ENCODE data around the gene TMEM132D.

TMEM132D gene

GRCh38 chr12:129200576-129200975 lies 703.2 kb downstream of the TMEM132D start:
- TF ChIP-seq EZH2 (IDR thresholded peaks at IDR 0.05; ENCODE audit: borderline replicate concordance, low read length) (no peak), CTCF (IDR thresholded peaks at IDR 0.05; ENCODE audit: low read length) (no peak)
- H3K4me1 ChIP-seq (ENCODE audit: insufficient read depth, low read length, severe bottlenecking): no peaks in the 10 kb centered on the region
- no peak overlapping the region for H2AFZ ChIP-seq (ENCODE audit: low read length)
- no peaks in the 10 kb centered on the region for H3K9me3 ChIP-seq (ENCODE audit: low read length)
- H3K79me2 ChIP-seq (ENCODE audit: insufficient read depth, low read length): no peaks in the 10 kb centered on the region
- no peak overlapping the region for H3K27ac ChIP-seq (ENCODE audit: low read depth, low read length, poor library complexity, severe bottlenecking)
- no peak overlapping the region for H3K4me2 ChIP-seq (ENCODE audit: low read length)
- no peak overlapping the region for H3K9ac ChIP-seq (ENCODE audit: low read length)
- no peaks in the 10 kb centered on the region for H3K27me3 ChIP-seq (ENCODE audit: insufficient read depth, low read length)
- H3K9me2 ChIP-seq (ENCODE audit: low read depth, low read length): no peaks in the 10 kb centered on the region
- H3K4me3 ChIP-seq (ENCODE audit: low read depth, low read length, poor library complexity, severe bottlenecking): no peak overlapping the region
- no peaks in the 10 kb centered on the region for H4K20me1 ChIP-seq (ENCODE audit: insufficient read depth, low read length)
- no peaks in the 10 kb centered on the region for H3K36me3 ChIP-seq (ENCODE audit: insufficient read depth, low read length)
- H3F3A ChIP-seq (ENCODE audit: insufficient read depth, low read length): no peaks in the 10 kb centered on the region

GRCh38 chr12:129196927-129197326 lies 706.9 kb downstream of the TMEM132D start:
- no peaks in the 10 kb centered on the region for H3K79me2 ChIP-seq (ENCODE audit: insufficient read depth, low read length)
- H3K4me3 ChIP-seq (ENCODE audit: low read depth, low read length, poor library complexity, severe bottlenecking): no peak overlapping the region
- H3K4me1 ChIP-seq (ENCODE audit: insufficient read depth, low read length, severe bottlenecking): no peaks in the 10 kb centered on the region
- no peak overlapping the region for H3K27ac ChIP-seq (ENCODE audit: low read depth, low read length, poor library complexity, severe bottlenecking)
- TF ChIP-seq EZH2 (IDR thresholded peaks at IDR 0.05; ENCODE audit: borderline replicate concordance, low read length) (no peak), CTCF (IDR thresholded peaks at IDR 0.05; ENCODE audit: low read length) (no peak)
- H3K9me3 ChIP-seq (ENCODE audit: low read length): no peaks in the 10 kb centered on the region
- no peaks in the 10 kb centered on the region for H3K9me2 ChIP-seq (ENCODE audit: low read depth, low read length)
- no peaks in the 10 kb centered on the region for H4K20me1 ChIP-seq (ENCODE audit: insufficient read depth, low read length)
- H3K36me3 ChIP-seq (ENCODE audit: insufficient read depth, low read length): no peaks in the 10 kb centered on the region
- no peak overlapping the region for H2AFZ ChIP-seq (ENCODE audit: low read length)
- no peaks in the 10 kb centered on the region for H3K27me3 ChIP-seq (ENCODE audit: insufficient read depth, low read length)
- no peak overlapping the region for H3K9ac ChIP-seq (ENCODE audit: low read length)
- H3K4me2 ChIP-seq (ENCODE audit: low read length): no peak overlapping the region
- no peaks in the 10 kb centered on the region for H3F3A ChIP-seq (ENCODE audit: insufficient read depth, low read length)

GRCh38 chr12:129195081-129195480 lies 708.7 kb downstream of the TMEM132D start:
- Histone ChIP-seq H3K4me3 (ENCODE audit: low read depth, low read length, poor library complexity, severe bottlenecking) (no peak overlapping the region), H3K36me3 (ENCODE audit: insufficient read depth, low read length) (no peaks in the 10 kb centered on the region), H3K27ac (ENCODE audit: low read depth, low read length, poor library complexity, severe bottlenecking) (no peak overlapping the region), H3K9me3 (ENCODE audit: low read length) (no peaks in the 10 kb centered on the region), H3F3A (ENCODE audit: insufficient read depth, low read length) (no peaks in the 10 kb centered on the region), H4K20me1 (ENCODE audit: insufficient read depth, low read length) (no peaks in the 10 kb centered on the region), H3K9ac (ENCODE audit: low read length) (no peak overlapping the region), H3K79me2 (ENCODE audit: insufficient read depth, low read length) (no peaks in the 10 kb centered on the region), H3K4me2 (ENCODE audit: low read length) (no peak overlapping the region), H3K9me2 (ENCODE audit: low read depth, low read length) (no peaks in the 10 kb centered on the region), H3K27me3 (ENCODE audit: insufficient read depth, low read length) (no peaks in the 10 kb centered on the region), H2AFZ (ENCODE audit: low read length) (no peak overlapping the region), H3K4me1 (ENCODE audit: insufficient read depth, low read length, severe bottlenecking) (no peaks in the 10 kb centered on the region)
- TF ChIP-seq EZH2 (IDR thresholded peaks at IDR 0.05; ENCODE audit: borderline replicate concordance, low read length): no peak
- TF ChIP-seq CTCF (IDR thresholded peaks at IDR 0.05; ENCODE audit: low read length): no peak
